Left hindlimb (tissue), 1 donor: ENCODE results near the gene EME2.

ENCODE experiments used
- DNase-seq: peaks from one replicate; pipeline ENCODE4 v3.0.0-alpha.2; 2018

Gene EME2

DNA sequence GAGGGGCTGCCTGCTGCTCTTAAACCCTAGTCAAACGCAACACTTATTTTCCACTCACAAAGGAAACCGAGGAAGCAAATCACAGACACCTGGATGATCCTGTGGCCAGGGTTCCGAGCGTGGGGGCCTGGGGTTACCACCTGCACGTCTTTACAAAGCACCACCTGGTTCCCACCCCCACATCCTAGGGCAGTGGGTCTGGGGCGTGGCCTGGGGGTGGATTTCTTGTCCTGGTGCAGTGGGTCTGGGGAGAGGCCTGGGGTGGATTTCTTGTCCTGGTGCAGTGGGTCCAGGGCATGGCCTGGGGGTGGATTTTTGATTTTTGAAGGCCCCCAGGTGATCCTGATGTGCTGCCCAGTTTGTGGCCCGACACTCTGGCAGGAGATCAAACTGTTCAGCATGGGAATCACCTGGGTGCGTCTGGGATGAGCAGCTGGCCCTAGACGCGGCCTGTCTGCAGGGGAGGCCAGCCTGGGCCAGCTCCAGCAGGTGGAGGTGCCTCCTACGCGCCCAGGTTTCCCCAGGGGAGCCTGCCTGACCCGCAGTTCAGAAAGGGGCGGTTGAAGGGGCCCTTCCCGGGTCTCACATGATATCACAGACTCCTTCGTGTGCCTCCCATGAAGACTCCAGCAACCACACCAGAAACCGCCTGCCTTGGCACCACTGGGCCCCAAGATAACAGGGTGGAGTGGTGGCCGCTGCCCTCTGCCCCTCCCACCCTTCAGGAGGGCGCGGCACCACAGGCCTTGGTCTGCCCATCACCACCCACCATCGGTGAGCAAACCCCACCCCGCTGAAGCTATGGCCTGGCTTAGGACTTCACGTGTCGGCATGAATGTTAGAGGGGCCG is 47.7 kb downstream of the EME2 start:
- DNase-seq, result no peak

- DNase-seq, result no peak
Measured at GRCh38 chr16:1820946-1821290, 48.3 kb downstream of the EME2 start.

GRCh38 chr16:1821861-1822611 is 49.4 kb downstream of the EME2 start:
- DNase-seq, result no peak

DNA sequence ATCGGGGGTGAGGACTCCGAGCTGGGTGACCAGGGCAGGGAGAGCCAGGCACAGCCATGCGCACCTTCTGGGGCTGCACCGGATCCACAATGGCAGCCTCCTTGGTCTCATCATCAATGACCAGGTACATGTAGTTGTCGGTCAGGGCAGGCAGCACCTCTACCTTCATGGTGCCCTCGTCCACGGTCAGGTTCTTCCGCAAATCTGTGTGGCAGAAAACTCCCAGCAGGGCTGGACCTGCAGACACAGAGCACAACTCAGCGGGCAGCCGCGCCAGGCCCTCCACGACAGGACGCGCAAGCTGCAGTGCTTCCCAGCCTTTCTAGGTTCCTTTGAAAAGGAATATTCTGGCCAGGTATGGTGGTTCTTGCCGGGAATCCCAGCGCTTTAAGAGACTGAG is 50.2 kb downstream of the EME2 start:
- DNase-seq, result no peak

GRCh38 chr16:1823821-1824220 is 51.2 kb downstream of the EME2 start:
- no peak for DNase-seq

GRCh38 chr16:1825381-1825863 is 52.8 kb downstream of the EME2 start:
- DNase-seq, result no peak
